ENCODE data around the gene RTN4.

Gene RTN4

DNA sequence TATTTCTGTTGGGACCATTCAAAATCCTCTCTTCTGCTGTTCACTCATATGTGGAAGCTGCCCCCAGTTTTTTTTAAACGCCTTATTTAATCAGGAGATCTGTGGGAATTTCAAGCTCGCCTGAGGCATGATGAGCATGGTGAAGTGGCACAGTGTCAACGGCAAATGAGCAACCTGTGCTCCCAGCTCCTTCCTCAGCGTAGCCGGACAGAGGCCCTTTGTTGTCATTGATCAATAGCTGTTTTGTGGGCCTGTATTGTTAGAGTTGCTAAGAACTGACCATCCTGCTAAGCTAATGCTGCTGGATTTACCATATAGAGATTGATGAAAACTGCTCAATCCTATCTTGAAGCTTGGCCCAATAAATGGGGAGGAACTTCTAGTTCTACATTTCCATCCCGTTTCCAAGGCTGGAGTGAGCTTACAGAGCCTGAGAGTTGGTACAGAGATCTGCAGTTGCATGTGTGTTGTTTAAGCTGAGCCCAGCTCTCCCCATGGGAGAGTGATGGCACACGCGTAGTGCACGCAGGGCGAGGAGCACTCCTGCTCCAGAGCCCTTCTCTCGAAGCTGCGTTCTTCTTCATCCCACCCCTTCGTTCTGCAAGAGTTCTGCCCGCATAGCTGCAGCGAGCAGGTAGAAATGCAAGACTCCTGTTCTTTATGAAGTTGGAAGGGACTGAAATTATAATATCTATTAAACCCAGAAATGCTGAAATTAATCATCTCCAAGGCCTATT, 108.8 kb downstream of the RTN4 start:
- Histone ChIP-seq H3K27ac (ENCODE audit: low read length) (no peak overlapping the region), H3K4me1 (ENCODE audit: insufficient read depth, low read length) (peaks cover 23% of the 10 kb centered on the region), H3K9ac (ENCODE audit: low read depth, low read length) (no peak overlapping the region), H2AFZ (ENCODE audit: low read depth, low read length) (no peak overlapping the region), H3K4me2 (ENCODE audit: insufficient read depth, low read length) (no peak overlapping the region), H3K27me3 (ENCODE audit: insufficient read depth, low read length, poor library complexity) (no peaks in the 10 kb centered on the region), H4K20me1 (ENCODE audit: insufficient read depth, low read length) (no peaks in the 10 kb centered on the region), H3K36me3 (ENCODE audit: insufficient read depth, low read length) (no peaks in the 10 kb centered on the region), H3K4me3 (ENCODE audit: low read depth in 1 of 2, low read length in 2 of 2) (no peak overlapping the region), H3K9me3 (ENCODE audit: insufficient read depth, low read length, severe bottlenecking) (peaks cover 9% of the 10 kb centered on the region), H3K79me2 (ENCODE audit: insufficient read depth, low read length) (no peaks in the 10 kb centered on the region)
- ATAC-seq (ENCODE audit: insufficient read depth, low read depth), result no peak
- TF ChIP-seq, protein P1, sequence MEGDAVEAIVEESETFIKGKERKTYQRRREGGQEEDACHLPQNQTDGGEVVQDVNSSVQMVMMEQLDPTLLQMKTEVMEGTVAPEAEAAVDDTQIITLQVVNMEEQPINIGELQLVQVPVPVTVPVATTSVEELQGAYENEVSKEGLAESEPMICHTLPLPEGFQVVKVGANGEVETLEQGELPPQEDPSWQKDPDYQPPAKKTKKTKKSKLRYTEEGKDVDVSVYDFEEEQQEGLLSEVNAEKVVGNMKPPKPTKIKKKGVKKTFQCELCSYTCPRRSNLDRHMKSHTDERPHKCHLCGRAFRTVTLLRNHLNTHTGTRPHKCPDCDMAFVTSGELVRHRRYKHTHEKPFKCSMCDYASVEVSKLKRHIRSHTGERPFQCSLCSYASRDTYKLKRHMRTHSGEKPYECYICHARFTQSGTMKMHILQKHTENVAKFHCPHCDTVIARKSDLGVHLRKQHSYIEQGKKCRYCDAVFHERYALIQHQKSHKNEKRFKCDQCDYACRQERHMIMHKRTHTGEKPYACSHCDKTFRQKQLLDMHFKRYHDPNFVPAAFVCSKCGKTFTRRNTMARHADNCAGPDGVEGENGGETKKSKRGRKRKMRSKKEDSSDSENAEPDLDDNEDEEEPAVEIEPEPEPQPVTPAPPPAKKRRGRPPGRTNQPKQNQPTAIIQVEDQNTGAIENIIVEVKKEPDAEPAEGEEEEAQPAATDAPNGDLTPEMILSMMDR (IDR thresholded peaks at IDR 0.05; ENCODE audit: borderline replicate concordance, extremely low read depth, low read length, poor library complexity, severe bottlenecking), result no peak
- TF ChIP-seq EZH2 (IDR thresholded peaks at IDR 0.05; ENCODE audit: borderline replicate concordance, low read depth, low read length, severe bottlenecking), result no peak
- DNase-seq, result no peak

DNA sequence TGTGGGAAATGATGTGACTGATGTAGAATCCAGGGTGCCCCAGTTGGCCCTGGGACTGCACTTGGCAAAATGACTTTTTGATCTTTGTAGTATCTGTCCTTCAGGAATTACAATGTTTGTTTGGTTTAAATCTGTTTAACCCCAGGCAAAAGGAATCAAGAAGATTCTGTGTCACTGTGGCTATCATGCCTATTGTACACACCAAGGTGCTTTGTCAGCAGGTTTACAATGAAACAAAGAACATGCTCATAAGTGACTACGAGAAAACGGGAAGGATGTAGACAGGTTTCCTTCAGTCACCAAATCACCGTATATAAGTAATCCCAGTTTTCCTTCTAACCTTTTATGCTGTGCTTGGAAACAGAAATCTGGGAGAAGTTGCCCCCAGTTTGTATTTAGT, 109.5 kb downstream of the RTN4 start:
- ATAC-seq (ENCODE audit: insufficient read depth, low read depth) (no peak), DNase-seq (no peak)
- no peak for TF ChIP-seq EZH2 (IDR thresholded peaks at IDR 0.05; ENCODE audit: borderline replicate concordance, low read depth, low read length, severe bottlenecking)
- TF ChIP-seq, protein P1 (IDR thresholded peaks at IDR 0.05; ENCODE audit: borderline replicate concordance, extremely low read depth, low read length, poor library complexity, severe bottlenecking), result no peak
- Histone ChIP-seq H3K36me3 (ENCODE audit: insufficient read depth, low read length) (no peaks in the 10 kb centered on the region), H3K79me2 (ENCODE audit: insufficient read depth, low read length) (no peaks in the 10 kb centered on the region), H4K20me1 (ENCODE audit: insufficient read depth, low read length) (no peaks in the 10 kb centered on the region), H3K4me1 (ENCODE audit: insufficient read depth, low read length) (peaks cover 23% of the 10 kb centered on the region), H2AFZ (ENCODE audit: low read depth, low read length) (no peak overlapping the region), H3K4me3 (ENCODE audit: low read depth in 1 of 2, low read length in 2 of 2) (no peak overlapping the region), H3K9me3 (ENCODE audit: insufficient read depth, low read length, severe bottlenecking) (peaks cover 9% of the 10 kb centered on the region), H3K4me2 (ENCODE audit: insufficient read depth, low read length) (no peak overlapping the region), H3K27me3 (ENCODE audit: insufficient read depth, low read length, poor library complexity) (no peaks in the 10 kb centered on the region), H3K9ac (ENCODE audit: low read depth, low read length) (no peak overlapping the region), H3K27ac (ENCODE audit: low read length) (no peak overlapping the region)

DNA sequence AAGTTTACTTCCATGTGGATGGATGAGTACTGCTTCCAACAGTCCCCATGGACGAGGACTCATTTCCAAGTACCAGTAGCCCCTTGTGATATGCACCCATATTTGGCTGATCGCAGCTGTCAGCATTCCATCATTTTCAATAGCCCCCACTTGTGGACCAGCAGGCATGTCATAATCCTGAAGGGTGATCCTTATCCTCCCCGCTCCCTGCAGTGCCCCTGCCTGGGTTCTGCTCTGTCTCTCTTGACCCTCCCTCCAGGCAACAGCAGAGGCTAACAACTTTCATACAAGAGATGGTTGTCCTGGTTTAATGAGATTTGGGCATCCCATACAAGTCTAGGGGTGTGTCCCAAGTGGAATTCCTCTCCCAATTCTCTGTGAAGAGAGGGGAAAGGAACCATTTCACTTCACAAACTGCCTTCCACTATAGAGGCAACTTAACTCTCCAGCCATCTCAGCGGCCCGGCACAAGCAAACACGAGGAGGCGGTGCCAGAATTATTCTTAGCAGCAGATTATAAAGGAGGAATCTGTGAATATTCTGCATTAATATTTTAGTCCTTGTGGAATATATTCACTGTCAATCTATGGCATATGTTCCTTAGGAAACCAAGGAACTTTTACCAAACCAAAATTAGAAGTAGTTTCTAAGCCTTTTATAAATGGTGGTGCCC, 110.7 kb downstream of the RTN4 start:
- Histone ChIP-seq H3K36me3 (ENCODE audit: insufficient read depth, low read length) (no peaks in the 10 kb centered on the region), H4K20me1 (ENCODE audit: insufficient read depth, low read length) (no peaks in the 10 kb centered on the region), H3K9ac (ENCODE audit: low read depth, low read length) (no peak overlapping the region), H3K27me3 (ENCODE audit: insufficient read depth, low read length, poor library complexity) (no peaks in the 10 kb centered on the region), H3K27ac (ENCODE audit: low read length) (no peak overlapping the region), H3K4me3 (ENCODE audit: low read depth in 1 of 2, low read length in 2 of 2) (no peak overlapping the region), H3K9me3 (ENCODE audit: insufficient read depth, low read length, severe bottlenecking) (peaks cover 9% of the 10 kb centered on the region), H3K4me1 (ENCODE audit: insufficient read depth, low read length) (peaks cover 23% of the 10 kb centered on the region), H3K4me2 (ENCODE audit: insufficient read depth, low read length) (no peak overlapping the region), H2AFZ (ENCODE audit: low read depth, low read length) (no peak overlapping the region), H3K79me2 (ENCODE audit: insufficient read depth, low read length) (no peaks in the 10 kb centered on the region)
- TF ChIP-seq, protein P1 (IDR thresholded peaks at IDR 0.05; ENCODE audit: borderline replicate concordance, extremely low read depth, low read length, poor library complexity, severe bottlenecking), result no peak
- no peak for TF ChIP-seq EZH2 (IDR thresholded peaks at IDR 0.05; ENCODE audit: borderline replicate concordance, low read depth, low read length, severe bottlenecking)
- no peak for DNase-seq
- ATAC-seq (ENCODE audit: insufficient read depth, low read depth), result no peak
